ENCODE results near the gene GLRB. TPM values are rescaled to one million over a fixed set of nuclear protein-coding genes. Genes with fewer than 3 reads are reported as not detected.
A peak's percentile ranks its signal among the peaks of the same experiment; 100 is the strongest.

Gene GLRB
- total RNA-seq, 1 donor from 2014 or later, result 2.6 TPM

DNA sequence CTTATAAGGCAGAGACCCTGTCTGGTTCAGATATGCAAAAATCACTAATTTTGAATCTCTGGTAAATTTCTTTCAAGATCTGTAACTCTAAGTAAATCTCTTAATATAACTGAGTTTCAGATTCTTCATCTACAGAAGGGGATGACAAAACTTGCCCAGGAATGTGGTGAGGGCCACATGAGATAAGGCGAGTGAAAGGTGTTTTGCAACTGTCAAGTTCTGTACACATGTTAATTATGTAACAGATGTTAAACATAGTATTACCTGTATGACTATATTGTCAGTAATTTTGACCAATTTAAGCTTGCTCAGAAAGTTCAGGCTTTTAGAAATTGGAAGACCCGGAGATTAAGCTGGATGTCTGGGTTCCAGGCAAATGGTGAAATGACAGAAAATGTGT lies 549 bp upstream of the GLRB start:
- Histone ChIP-seq H3K36me3 (ENCODE audit: control insufficient read depth, insufficient read depth, low read length) (no peaks in the 10 kb centered on the region), H3K27me3 (ENCODE audit: control insufficient read depth, insufficient read depth, low read length) (no peaks in the 10 kb centered on the region), H3K4me3 (ENCODE audit: low read depth, low read length) (peak overlapping the region; percentile 61)
- no peak for FAIRE-seq
- TF ChIP-seq, protein P1, sequence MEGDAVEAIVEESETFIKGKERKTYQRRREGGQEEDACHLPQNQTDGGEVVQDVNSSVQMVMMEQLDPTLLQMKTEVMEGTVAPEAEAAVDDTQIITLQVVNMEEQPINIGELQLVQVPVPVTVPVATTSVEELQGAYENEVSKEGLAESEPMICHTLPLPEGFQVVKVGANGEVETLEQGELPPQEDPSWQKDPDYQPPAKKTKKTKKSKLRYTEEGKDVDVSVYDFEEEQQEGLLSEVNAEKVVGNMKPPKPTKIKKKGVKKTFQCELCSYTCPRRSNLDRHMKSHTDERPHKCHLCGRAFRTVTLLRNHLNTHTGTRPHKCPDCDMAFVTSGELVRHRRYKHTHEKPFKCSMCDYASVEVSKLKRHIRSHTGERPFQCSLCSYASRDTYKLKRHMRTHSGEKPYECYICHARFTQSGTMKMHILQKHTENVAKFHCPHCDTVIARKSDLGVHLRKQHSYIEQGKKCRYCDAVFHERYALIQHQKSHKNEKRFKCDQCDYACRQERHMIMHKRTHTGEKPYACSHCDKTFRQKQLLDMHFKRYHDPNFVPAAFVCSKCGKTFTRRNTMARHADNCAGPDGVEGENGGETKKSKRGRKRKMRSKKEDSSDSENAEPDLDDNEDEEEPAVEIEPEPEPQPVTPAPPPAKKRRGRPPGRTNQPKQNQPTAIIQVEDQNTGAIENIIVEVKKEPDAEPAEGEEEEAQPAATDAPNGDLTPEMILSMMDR (IDR thresholded peaks at IDR 0.05; ENCODE audit: insufficient read depth, low read length, severe bottlenecking), result no peak
- DNase-seq (ENCODE audit: low read depth), result peak; percentile 54

- FAIRE-seq, result no peak
- TF ChIP-seq, protein P1 (IDR thresholded peaks at IDR 0.05; ENCODE audit: insufficient read depth, low read length, severe bottlenecking), result no peak
Observed at GRCh38 chr4:157076578-157076947, 613 bp downstream of the GLRB start.

GRCh38 chr4:157079441-157079840 lies 3.5 kb downstream of the GLRB start:
- Histone ChIP-seq H3K4me3 (ENCODE audit: low read depth, low read length) (no peak overlapping the region), H3K36me3 (ENCODE audit: control insufficient read depth, insufficient read depth, low read length) (no peaks in the 10 kb centered on the region), H3K27me3 (ENCODE audit: control insufficient read depth, insufficient read depth, low read length) (no peaks in the 10 kb centered on the region)
- DNase-seq (ENCODE audit: low read depth) (no peak), FAIRE-seq (no peak)
- TF ChIP-seq, protein P1 (IDR thresholded peaks at IDR 0.05; ENCODE audit: insufficient read depth, low read length, severe bottlenecking), result no peak

More at GRCh38 chr4:157076578-157076947, 613 bp downstream of the GLRB start:
- Histone ChIP-seq H3K36me3 (ENCODE audit: control insufficient read depth, insufficient read depth, low read length) (no peaks in the 10 kb centered on the region), H3K4me3 (ENCODE audit: low read depth, low read length) (peak overlapping the region; percentile 61), H3K27me3 (ENCODE audit: control insufficient read depth, insufficient read depth, low read length) (no peaks in the 10 kb centered on the region)
- no peak for DNase-seq (ENCODE audit: low read depth)

GRCh38 chr4:157080605-157081004 lies 4.7 kb downstream of the GLRB start:
- TF ChIP-seq, protein P1 (IDR thresholded peaks at IDR 0.05; ENCODE audit: insufficient read depth, low read length, severe bottlenecking), result no peak
- FAIRE-seq (no peak), DNase-seq (ENCODE audit: low read depth) (no peak)
- Histone ChIP-seq H3K4me3 (ENCODE audit: low read depth, low read length) (no peak overlapping the region), H3K27me3 (ENCODE audit: control insufficient read depth, insufficient read depth, low read length) (no peaks in the 10 kb centered on the region), H3K36me3 (ENCODE audit: control insufficient read depth, insufficient read depth, low read length) (no peaks in the 10 kb centered on the region)

DNA sequence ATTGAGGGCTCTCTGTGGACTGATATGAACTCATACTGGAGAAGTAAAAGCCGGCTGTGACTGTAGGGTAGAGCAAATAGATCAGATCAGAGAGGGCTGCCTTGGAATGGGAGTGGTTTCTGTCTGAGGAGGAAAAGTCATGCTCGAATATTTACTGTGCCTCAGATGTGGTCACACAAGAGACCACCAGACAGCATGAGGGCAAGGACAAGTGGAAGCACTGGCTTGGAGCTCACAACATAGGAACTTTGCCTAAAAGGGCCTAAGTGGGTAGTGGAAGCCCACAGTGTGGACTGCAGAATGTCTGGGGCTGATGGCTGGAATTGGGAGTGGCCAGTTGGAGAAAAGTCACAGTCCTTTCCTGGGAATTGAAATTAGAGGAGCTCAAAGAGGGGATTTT lies 19.8 kb downstream of the GLRB start:
- no peak for DNase-seq (ENCODE audit: low read depth)
- no peak for FAIRE-seq
- no peaks in the 10 kb centered on the region for H3K27me3 ChIP-seq (ENCODE audit: control insufficient read depth, insufficient read depth, low read length)
- TF ChIP-seq, protein P1 (IDR thresholded peaks at IDR 0.05; ENCODE audit: insufficient read depth, low read length, severe bottlenecking), result no peak
- H3K4me3 ChIP-seq (ENCODE audit: low read depth, low read length), result no peak overlapping the region
- H3K36me3 ChIP-seq (ENCODE audit: control insufficient read depth, insufficient read depth, low read length), result no peaks in the 10 kb centered on the region

GRCh38 chr4:157096439-157096838 lies 20.5 kb downstream of the GLRB start:
- TF ChIP-seq, protein P1 (IDR thresholded peaks at IDR 0.05; ENCODE audit: insufficient read depth, low read length, severe bottlenecking), result no peak
- no peak for FAIRE-seq
- DNase-seq (ENCODE audit: low read depth), result no peak
- Histone ChIP-seq H3K4me3 (ENCODE audit: low read depth, low read length) (no peak overlapping the region), H3K27me3 (ENCODE audit: control insufficient read depth, insufficient read depth, low read length) (no peaks in the 10 kb centered on the region), H3K36me3 (ENCODE audit: control insufficient read depth, insufficient read depth, low read length) (no peaks in the 10 kb centered on the region)
